ENCODE data around the gene PXT1.
A peak's percentile ranks its signal among the peaks of the same experiment; 100 is the strongest.

Gene PXT1

GRCh38 chr6:36343109-36343680 lies 99.5 kb downstream of the PXT1 start:
- DNase-seq = no peak

DNA sequence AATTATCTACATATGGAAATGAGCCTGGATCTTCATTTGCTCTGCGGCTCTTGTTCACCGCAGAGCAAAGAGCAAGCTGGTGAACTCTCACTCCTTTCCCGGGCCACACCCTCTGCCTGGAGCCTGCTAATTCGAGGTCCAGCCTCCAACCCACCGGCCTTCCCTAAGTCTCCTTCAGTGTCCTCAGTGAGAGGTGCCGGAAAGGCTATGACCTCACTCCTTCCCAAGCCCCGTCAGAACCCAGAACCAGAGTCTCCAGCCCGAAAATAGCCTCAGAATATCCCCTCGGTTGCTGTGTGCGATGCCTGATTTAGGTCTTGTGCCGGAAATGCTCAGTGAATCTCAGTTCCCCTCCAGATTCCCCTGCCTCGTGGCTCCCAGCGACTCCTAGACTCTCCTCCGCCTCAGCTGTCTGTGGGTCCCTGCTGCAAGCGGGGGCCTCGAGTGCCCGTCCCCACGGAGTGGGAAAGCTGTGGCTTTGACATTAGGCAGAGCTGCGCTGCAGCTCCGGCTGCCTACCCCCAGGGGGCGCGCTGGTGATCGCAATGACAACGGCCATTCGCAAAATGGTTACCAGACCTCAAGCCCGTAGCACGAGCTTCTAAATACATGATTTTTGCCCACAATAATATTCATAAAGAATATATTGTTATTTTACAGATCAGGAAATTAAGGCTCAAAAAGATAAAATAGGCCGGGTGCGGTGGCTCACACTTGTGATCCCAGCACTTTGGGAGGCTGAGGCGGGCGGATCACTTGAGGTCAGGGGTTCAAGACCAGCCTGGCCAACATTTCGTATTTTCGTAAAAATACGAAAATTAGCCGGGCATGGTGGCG lies 101.8 kb downstream of the PXT1 start:
- peak; percentile 36 to 66 (median 46) for DNase-seq
